PC-3 (cell line): ENCODE results near the gene OR51I1. TPM values are rescaled to one million over a fixed set of nuclear protein-coding genes. Genes with fewer than 3 reads are reported as not detected.

Experiments
- ATAC-seq: fragments of 200-7000 bp; cut with Tn5 transposase; 2 replicates; pipeline ENCODE4 v1.9.1; 2020; ENCODE audit warnings: mild to moderate bottlenecking, moderate library complexity
- BruUV-seq: library from RNA; stranded (reverse); fragments of 400-500 nt; replicated peaks from 2 replicates; lab custom pipeline; 2021; lab: Mats Ljungman, UMichigan
- CTCF ChIA-PET: fragments of 300-600 bp; sonication (Branson Sonifier 250); formaldehyde crosslinking; loops from one replicate; lab custom pipeline; 2022; ENCODE audit warnings: antibody characterized with exemption; lab: Charles Lee
- POLR2A ChIA-PET: fragments of 300-600 bp; sonication (Branson Sonifier 250); formaldehyde crosslinking; loops from one replicate; lab custom pipeline; 2022; ENCODE audit warnings: antibody characterized with exemption; ENCODE audit not compliant: unreplicated experiment; lab: Charles Lee
- DNase-seq: peaks from one replicate; pipeline ENCODE4 v3.0.0-alpha.2; 2015
- H2AFZ ChIP-seq: fragments of 300-600 bp; sonication (generic); 2 replicates; pipeline ENCODE4 v1.6.0; 2016; ENCODE audit warnings: antibody characterized with exemption, low read length
- H3F3A ChIP-seq: fragments of 300-600 bp; sonication (generic); one replicate; pipeline ENCODE4 v1.6.0; 2017; ENCODE audit warnings: antibody characterized with exemption, low read length, control low read depth, mild to moderate bottlenecking; ENCODE audit not compliant: unreplicated experiment
- H3K27ac ChIP-seq: fragments of 300-600 bp; sonication (generic); 2 replicates; pipeline ENCODE4 v1.5.1; 2016; ENCODE audit warnings: mild to moderate bottlenecking, low read length
- H3K27me3 ChIP-seq: fragments of 300-600 bp; sonication (generic); 2 replicates; pipeline ENCODE4 v1.6.1; 2016; ENCODE audit warnings: low read length, mixed read lengths
- H3K36me3 ChIP-seq: fragments of 300-600 bp; sonication (generic); 2 replicates; pipeline ENCODE4 v1.6.1; 2016; ENCODE audit warnings: low read depth, mixed run types, low read length, mixed read lengths
- H3K4me1 ChIP-seq: fragments of 300-600 bp; sonication (generic); 2 replicates; pipeline ENCODE4 v1.5.1; 2016; ENCODE audit warnings: low read length; ENCODE audit not compliant: insufficient read depth
- H3K4me2 ChIP-seq: fragments of 300-600 bp; sonication (generic); 2 replicates; pipeline ENCODE4 v1.6.0; 2016; ENCODE audit warnings: low read length
- H3K4me3 ChIP-seq: fragments of 300-600 bp; sonication (generic); 2 replicates; pipeline ENCODE4 v1.5.1; 2016; ENCODE audit warnings: mild to moderate bottlenecking, low read length, mixed read lengths
- H3K79me2 ChIP-seq: fragments of 300-600 bp; sonication (generic); 2 replicates; pipeline ENCODE4 v1.6.1; 2017; ENCODE audit warnings: low read length, mixed read lengths
- H3K9ac ChIP-seq: fragments of 300-600 bp; sonication (generic); 2 replicates; pipeline ENCODE4 v1.6.0; 2016; ENCODE audit warnings: mild to moderate bottlenecking, low read length
- H3K9me2 ChIP-seq: fragments of 300-600 bp; sonication (generic); replicated peaks from 2 replicates; pipeline ENCODE4 v1.6.1; 2016; ENCODE audit warnings: mixed run types, low read length, mixed read lengths
- H3K9me3 ChIP-seq: fragments of 300-600 bp; sonication (generic); 2 replicates; pipeline ENCODE4 v1.6.1; 2016; ENCODE audit warnings: low read length, mixed read lengths
- H4K20me1 ChIP-seq: fragments of 300-600 bp; sonication (generic); 2 replicates; pipeline ENCODE4 v1.6.1; 2016; ENCODE audit warnings: low read length, mixed read lengths
- CTCF ChIP-seq: fragments of 300-600 bp; sonication (generic); conservative IDR thresholded peaks from 2 replicates; pipeline ENCODE4 v1.5.1; 2017; ENCODE audit warnings: antibody characterized with exemption, low read depth, mild to moderate bottlenecking, low read length
- EZH2 ChIP-seq: fragments of 300-600 bp; sonication (generic); IDR thresholded peaks from one replicate; pipeline ENCODE4 v1.6.1; 2017; ENCODE audit warnings: antibody characterized with exemption, mild to moderate bottlenecking, low read length; ENCODE audit not compliant: unreplicated experiment
- EZH2phosphoT487 ChIP-seq: fragments of 300-600 bp; sonication (generic); IDR thresholded peaks from 2 replicates; pipeline ENCODE4 v1.6.1; 2018; ENCODE audit warnings: mild to moderate bottlenecking, antibody characterized with exemption, low read length, borderline replicate concordance
- intact Hi-C: fragments of 100-400 bp; cut with micrococcal nuclease; formaldehyde crosslinking; loops from 2 replicates; pipeline ENCODE4 v1.9.0; 2023
- total RNA-seq: library from RNA; depleted of rRNA; stranded (reverse); fragments of >200 nt; gene quantifications from 2 replicates; pipeline ENCODE4 v1.2.3, GENCODE V29; 2014

The OR51I1 gene
- total RNA-seq, 1 experiment from 2014 or later: not detected

GRCh38 chr11:5476186-5476819, 35.0 kb upstream of the OR51I1 start:
- ATAC-seq: peak; percentile 77

GRCh38 chr11:5473921-5474320, 32.6 kb upstream of the OR51I1 start:
- Histone ChIP-seq H3K27me3 (peaks cover 9% of the 10 kb centered on the region; the same call in 1 of the 2 replicates), H3K9me2 (no peaks in the 10 kb centered on the region), H3K79me2 (no peaks in the 10 kb centered on the region), H3K4me1 (no peaks in the 10 kb centered on the region), H2AFZ (no peak overlapping the region), H3K9me3 (no peaks in the 10 kb centered on the region), H3K9ac (no peak overlapping the region), H3F3A (no peaks in the 10 kb centered on the region), H3K4me2 (no peak overlapping the region), H3K4me3 (no peak overlapping the region), H3K27ac (no peak overlapping the region), H3K36me3 (no peaks in the 10 kb centered on the region), H4K20me1 (no peaks in the 10 kb centered on the region)
- TF ChIP-seq EZH2phosphoT487 (no peak), EZH2 (no peak), CTCF (no peak)
- ATAC-seq: no peak
- intact Hi-C loops: no loop called here
- ChIA-PET POLR2A (no interaction called here), CTCF (no interaction called here)
- DNase-seq: no peak
- BruUV-seq: no TSS peak

More at GRCh38 chr11:5476186-5476819, 35.0 kb upstream of the OR51I1 start:
- peaks cover 9% of the 10 kb centered on the region; the same call in 1 of the 2 replicates for H3K27me3 ChIP-seq
- peak; percentile 63 for DNase-seq
- ChIA-PET CTCF (interaction anchor here (1.0 kb wide), 1 partner anchor 77 kb away, joined by 4 read pairs; no protein-coding TSS in a partner anchor), POLR2A (no interaction called here)
- no peak overlapping the region for H2AFZ ChIP-seq
- H3K9me2 ChIP-seq: no peaks in the 10 kb centered on the region
- H3K9ac ChIP-seq: no peak overlapping the region
- no peak overlapping the region for H3K4me2 ChIP-seq
- no peaks in the 10 kb centered on the region for H3K9me3 ChIP-seq
- intact Hi-C loops: loop anchor here (2.0 to 5.0 kb wide), 4 partner anchors 76 to 416 kb away; partner anchors contain the start of genes OR52E5 and OR52N2
- TF ChIP-seq EZH2phosphoT487 (no peak), EZH2 (no peak), CTCF (peak; percentile 85)
- no peaks in the 10 kb centered on the region for H3K36me3 ChIP-seq
- H3K27ac ChIP-seq: no peak overlapping the region
- no peak overlapping the region for H3K4me3 ChIP-seq
- H4K20me1 ChIP-seq: no peaks in the 10 kb centered on the region
- H3K79me2 ChIP-seq: no peaks in the 10 kb centered on the region
- no peaks in the 10 kb centered on the region for H3K4me1 ChIP-seq
- no peaks in the 10 kb centered on the region for H3F3A ChIP-seq
- no TSS peak for BruUV-seq

- intact Hi-C loops: no loop called here
- H3K4me2 ChIP-seq: no peak overlapping the region
- no peaks in the 10 kb centered on the region for H3K9me2 ChIP-seq
- no peaks in the 10 kb centered on the region for H3K79me2 ChIP-seq
- no TSS peak for BruUV-seq
- ChIA-PET POLR2A (no interaction called here), CTCF (no interaction called here)
- DNase-seq (no peak), ATAC-seq (no peak)
- H2AFZ ChIP-seq: no peak overlapping the region
- no peak overlapping the region for H3K9ac ChIP-seq
- no peak overlapping the region for H3K27ac ChIP-seq
- H3K4me1 ChIP-seq: no peaks in the 10 kb centered on the region
- H3K27me3 ChIP-seq: peaks cover 4% of the 10 kb centered on the region; the same call in 1 of the 2 replicates
- no peaks in the 10 kb centered on the region for H3K36me3 ChIP-seq
- no peak for TF ChIP-seq CTCF
- no peak for TF ChIP-seq EZH2
- no peak for TF ChIP-seq EZH2phosphoT487
- H3F3A ChIP-seq: no peaks in the 10 kb centered on the region
- no peaks in the 10 kb centered on the region for H4K20me1 ChIP-seq
- no peaks in the 10 kb centered on the region for H3K9me3 ChIP-seq
- H3K4me3 ChIP-seq: no peak overlapping the region
Observed at GRCh38 chr11:5467527-5467926, 26.2 kb upstream of the OR51I1 start.
